GM23338 (cell line): ENCODE results near the gene AGAP2. TPM values are rescaled to one million over a fixed set of nuclear protein-coding genes. Genes with fewer than 3 reads are reported as not detected.
A peak's percentile ranks its signal among the peaks of the same experiment; 100 is the strongest.

Experiments
- ATAC-seq: fragments of 200-7000 bp; cut with Tn5 transposase; 3 replicates; pipeline ENCODE4 v1.9.1; 2020
- DNase-seq: peaks from one replicate; pipeline ENCODE4 v3.0.0-alpha.2; 2015; ENCODE audit warnings: low spot score
- H2AFZ ChIP-seq: fragments of 200-600 bp; sonication (generic); 2 replicates; pipeline ENCODE4 v1.8.0; 2016; ENCODE audit warnings: antibody characterized with exemption, mild to moderate bottlenecking, moderate library complexity
- H3F3A ChIP-seq: fragments of 200-600 bp; sonication (generic); replicated peaks from 2 replicates; pipeline ENCODE4 v1.8.0; 2017; ENCODE audit warnings: antibody characterized with exemption, mixed run types, low read depth
- H3K27ac ChIP-seq: fragments of 200-600 bp; sonication (generic); 2 replicates; pipeline ENCODE4 v1.6.1; 2016; ENCODE audit warnings: low read depth
- H3K27me3 ChIP-seq: fragments of 200-600 bp; sonication (generic); 2 replicates; pipeline ENCODE4 v1.8.0; 2016; ENCODE audit warnings: mild to moderate bottlenecking, mixed run types, moderate library complexity; ENCODE audit not compliant: insufficient read depth
- H3K36me3 ChIP-seq: fragments of 200-600 bp; sonication (generic); 2 replicates; pipeline ENCODE4 v1.8.0; 2016; ENCODE audit warnings: mild to moderate bottlenecking; ENCODE audit not compliant: insufficient read depth
- H3K4me1 ChIP-seq: fragments of 200-600 bp; sonication (generic); 2 replicates; pipeline ENCODE4 v1.8.0; 2016; ENCODE audit warnings: mild to moderate bottlenecking, moderate library complexity; ENCODE audit not compliant: insufficient read depth
- H3K4me2 ChIP-seq: fragments of 200-600 bp; sonication (generic); 2 replicates; pipeline ENCODE4 v1.7.1; 2017; ENCODE audit warnings: mixed run types
- H3K4me3 ChIP-seq: fragments of 200-600 bp; sonication (generic); 2 replicates; pipeline ENCODE4 v1.6.1; 2016; ENCODE audit warnings: mixed run types
- H3K79me2 ChIP-seq: fragments of 200-600 bp; sonication (generic); replicated peaks from 2 replicates; pipeline ENCODE4 v1.8.0; 2017; ENCODE audit warnings: mild to moderate bottlenecking; ENCODE audit not compliant: insufficient read depth
- H3K9me2 ChIP-seq: fragments of 200-600 bp; sonication (generic); 2 replicates; pipeline ENCODE4 v1.8.0; 2017; ENCODE audit not compliant: insufficient read depth
- H4K20me1 ChIP-seq: fragments of 200-600 bp; sonication (generic); replicated peaks from 2 replicates; pipeline ENCODE4 v1.8.0; 2017; ENCODE audit warnings: mild to moderate bottlenecking; ENCODE audit not compliant: insufficient read depth
- H3K27ac Mint-ChIP-seq: 2 replicates; pipeline ENCODE4 v1.8.0; 2020; ENCODE audit warnings: inconsistent platforms, mild to moderate bottlenecking, moderate library complexity, mixed read lengths
- H3K27me3 Mint-ChIP-seq: 3 replicates; pipeline ENCODE4 v1.8.0; 2022; ENCODE audit warnings: low read depth, mild to moderate bottlenecking, moderate library complexity, mixed read lengths, inconsistent platforms; ENCODE audit not compliant: insufficient read depth, poor library complexity
- H3K36me3 Mint-ChIP-seq: 3 replicates; pipeline ENCODE4 v1.8.0; 2021; ENCODE audit warnings: low read depth, mild to moderate bottlenecking, inconsistent platforms, moderate library complexity, mixed read lengths
- H3K4me1 Mint-ChIP-seq: 3 replicates; pipeline ENCODE4 v1.8.0; 2020; ENCODE audit warnings: mild to moderate bottlenecking, inconsistent platforms, mixed read lengths
- H3K4me3 Mint-ChIP-seq: 3 replicates; pipeline ENCODE4 v1.8.0; 2021; ENCODE audit warnings: moderate library complexity, mild to moderate bottlenecking, inconsistent platforms, mixed read lengths
- H3K9me3 Mint-ChIP-seq: 3 replicates; pipeline ENCODE4 v1.8.0; 2020; ENCODE audit warnings: moderate library complexity, mild to moderate bottlenecking, inconsistent platforms, mixed read lengths
- CREB1 ChIP-seq: fragments of 250-450 bp; sonication (Bioruptor Pico); IDR thresholded peaks from 2 replicates; pipeline ENCODE4 v1.5.0; 2020; ENCODE audit warnings: low read depth, mild to moderate bottlenecking, moderate library complexity
- EZH2 ChIP-seq: fragments of 200-600 bp; sonication (generic); IDR thresholded peaks from one replicate; pipeline ENCODE4 v1.8.0; 2017; ENCODE audit warnings: antibody characterized with exemption, mild to moderate bottlenecking, low read depth; ENCODE audit not compliant: unreplicated experiment
- EZH2phosphoT487 ChIP-seq: fragments of 200-600 bp; sonication (generic); IDR thresholded peaks from one replicate; pipeline ENCODE4 v1.8.1; 2018; ENCODE audit warnings: antibody characterized with exemption; ENCODE audit not compliant: unreplicated experiment
- JUNB ChIP-seq: IDR thresholded peaks from one replicate; pipeline ENCODE4 v1.6.1; 2016; ENCODE audit warnings: antibody characterized with exemption; ENCODE audit not compliant: unreplicated experiment
- POLR2AphosphoS5 ChIP-seq: IDR thresholded peaks from 2 replicates; pipeline ENCODE4 v1.6.1; 2016; ENCODE audit warnings: antibody characterized with exemption, low read depth
- STAT1 ChIP-seq: IDR thresholded peaks from one replicate; pipeline ENCODE4 v1.6.1; 2016; ENCODE audit warnings: antibody characterized with exemption; ENCODE audit not compliant: unreplicated experiment
- ZNF114 ChIP-seq: fragments of 250-450 bp; sonication (Bioruptor Pico); IDR thresholded peaks from 2 replicates; pipeline ENCODE4 v1.5.0; 2020; ENCODE audit warnings: mild to moderate bottlenecking, moderate library complexity
- ZNF331 ChIP-seq: fragments of 250-450 bp; sonication (Bioruptor Pico); IDR thresholded peaks from 2 replicates; pipeline ENCODE4 v1.5.0; 2020; ENCODE audit warnings: low read depth, mild to moderate bottlenecking, moderate library complexity
- ZNF462 ChIP-seq: fragments of 250-450 bp; sonication (Bioruptor Pico); IDR thresholded peaks from 2 replicates; pipeline ENCODE4 v1.5.0; 2020; ENCODE audit warnings: mild to moderate bottlenecking, moderate library complexity
- polyA plus RNA-seq: library from polyadenylated mRNA; unstranded; fragments of >200 nt; fragmentation: Nextera tagmentation; extraction: Ambion mirVana; gene quantifications from 2 replicates; pipeline ENCODE4 v1.2.1, GENCODE V29; 2016
- total RNA-seq: library from RNA; depleted of rRNA; stranded (reverse); fragments of >200 nt; shearing (Covaris generic); gene quantifications from 2 replicates; pipeline ENCODE4 v1.2.3, GENCODE V29; 2014
- TF ChIP-seq, protein P1 (sequence below): IDR thresholded peaks from 2 replicates; pipeline ENCODE4 v1.6.1; 2016; ENCODE audit warnings: antibody characterized with exemption
- TF ChIP-seq, protein P2 (sequence below), 2 experiments: fragments of 200-600 bp in 1 of 2; sonication (generic) in 1 of 2; conservative IDR thresholded peaks; 2 replicates each; pipeline versions ENCODE4 v1.5.1 to v1.6.1; 2016 to 2017; ENCODE audit warnings: antibody characterized with exemption in 2 of 2, low read depth in 2 of 2, mild to moderate bottlenecking in 2 of 2, moderate library complexity in 1 of 2

Gene AGAP2
- total and polyA plus RNA-seq, 2 experiments from 2014 or later, result 0.36 to 1.3 TPM

DNA sequence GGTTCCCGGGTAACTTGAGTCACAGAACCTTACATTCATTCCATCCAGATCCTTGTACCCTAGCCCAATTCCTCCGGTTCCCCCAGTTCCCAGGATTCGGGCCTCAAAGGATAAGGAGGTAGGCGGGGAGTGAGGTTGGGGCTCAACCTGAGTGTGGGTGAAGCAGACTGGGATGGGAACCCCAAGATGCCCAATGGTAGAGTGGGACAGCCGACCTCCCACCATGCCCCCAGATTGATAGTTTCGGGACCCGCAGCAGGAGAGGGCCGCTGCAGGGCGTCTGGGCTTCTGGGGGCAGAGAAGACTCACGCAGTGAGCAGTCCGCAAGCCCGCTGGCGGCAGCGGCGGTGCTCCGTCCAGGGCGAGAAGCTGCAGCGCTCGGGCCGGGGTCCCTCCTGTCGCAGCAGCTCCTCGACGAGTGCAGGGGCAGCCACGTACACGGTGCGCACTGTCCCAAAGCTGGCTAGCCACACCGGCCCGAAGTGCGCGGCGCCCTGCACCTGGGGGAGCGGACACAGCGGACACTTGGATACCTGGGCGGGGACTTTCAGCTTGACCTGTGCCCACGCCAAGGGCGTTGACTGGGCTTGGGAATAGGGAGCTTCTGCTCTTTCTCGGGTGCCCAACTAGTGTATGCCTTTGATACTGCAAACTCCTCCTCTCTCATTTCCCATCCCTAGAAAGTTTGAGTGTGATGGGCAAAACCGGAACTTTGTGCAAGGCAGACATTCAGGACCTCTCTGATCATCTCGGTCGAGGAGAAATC is 27.3 kb upstream of the AGAP2 start:
- Histone ChIP-seq H3K4me1 (peaks cover 21% of the 10 kb centered on the region; the same call in 1 of the 2 replicates), H4K20me1 (0 out of 2 replicates have a peak, but pooled peaks cover 7% of the 10 kb centered on the region), H3K4me3 (peak overlapping the region; percentile 83), H3F3A (peaks cover 11% of the 10 kb centered on the region), H3K79me2 (no peaks in the 10 kb centered on the region), H3K9me2 (no peaks in the 10 kb centered on the region), H2AFZ (peak overlapping the region; percentile 95; the same call in 1 of the 2 replicates), H3K27ac (no peak overlapping the region), H3K27me3 (peaks cover 71% of the 10 kb centered on the region), H3K4me2 (peak overlapping the region; percentile 97), H3K36me3 (no peaks in the 10 kb centered on the region; the same call in 1 of the 2 replicates)
- no peak for TF ChIP-seq EZH2phosphoT487
- TF ChIP-seq EZH2, result peak; percentile 84
- TF ChIP-seq, protein P1, sequence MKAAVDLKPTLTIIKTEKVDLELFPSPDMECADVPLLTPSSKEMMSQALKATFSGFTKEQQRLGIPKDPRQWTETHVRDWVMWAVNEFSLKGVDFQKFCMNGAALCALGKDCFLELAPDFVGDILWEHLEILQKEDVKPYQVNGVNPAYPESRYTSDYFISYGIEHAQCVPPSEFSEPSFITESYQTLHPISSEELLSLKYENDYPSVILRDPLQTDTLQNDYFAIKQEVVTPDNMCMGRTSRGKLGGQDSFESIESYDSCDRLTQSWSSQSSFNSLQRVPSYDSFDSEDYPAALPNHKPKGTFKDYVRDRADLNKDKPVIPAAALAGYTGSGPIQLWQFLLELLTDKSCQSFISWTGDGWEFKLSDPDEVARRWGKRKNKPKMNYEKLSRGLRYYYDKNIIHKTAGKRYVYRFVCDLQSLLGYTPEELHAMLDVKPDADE, result no peak
- TF ChIP-seq JUNB, result no peak
- H3K27me3 Mint-ChIP-seq, result peaks cover 46% of the 10 kb centered on the region
- ATAC-seq (peak; percentile 15), DNase-seq (peak; percentile 36)
- H3K4me1 Mint-ChIP-seq, result peaks cover 36% of the 10 kb centered on the region
- no peaks in the 10 kb centered on the region for H3K9me3 Mint-ChIP-seq
- H3K4me3 Mint-ChIP-seq, result peak overlapping the region; percentile 68
- H3K27ac Mint-ChIP-seq, result no peak overlapping the region
- H3K36me3 Mint-ChIP-seq, result peaks cover 29% of the 10 kb centered on the region

DNA sequence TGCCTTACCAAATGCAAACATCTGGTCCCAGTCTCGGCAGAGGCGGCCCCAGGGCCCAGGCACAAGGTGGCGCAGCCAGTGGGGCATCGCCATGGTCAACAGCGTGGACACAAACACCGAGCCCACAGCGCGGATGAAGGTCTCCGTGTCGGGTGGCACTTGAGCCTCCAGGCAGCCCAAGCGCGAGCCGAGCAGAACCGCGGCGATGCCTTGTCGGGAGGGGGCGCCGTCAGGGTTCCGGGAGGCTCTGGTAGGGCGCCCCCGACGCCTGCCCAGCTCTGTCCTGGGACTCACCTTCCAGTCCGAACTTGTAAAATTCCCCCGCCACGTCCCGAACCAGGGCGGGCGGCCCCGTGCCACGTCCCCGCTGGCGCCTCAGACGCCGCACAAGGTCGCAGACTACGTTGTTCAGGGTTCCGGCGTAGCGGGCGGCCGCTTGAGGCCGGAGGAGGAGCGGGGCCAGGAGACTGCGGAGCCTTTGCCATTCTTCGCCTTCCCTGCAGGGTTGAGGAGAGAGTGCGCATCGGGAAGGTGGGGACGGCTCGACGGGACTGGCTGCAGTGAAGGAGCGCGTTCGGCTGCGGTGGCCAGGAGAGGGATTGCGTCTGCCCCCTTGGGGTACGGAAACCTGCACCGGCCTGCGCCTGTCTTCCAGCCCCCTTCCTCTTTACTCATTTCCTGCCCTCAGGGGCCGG is 26.6 kb upstream of the AGAP2 start:
- Histone ChIP-seq H3K4me1 (peaks cover 21% of the 10 kb centered on the region; the same call in 1 of the 2 replicates), H3K27ac (no peak overlapping the region), H3K79me2 (no peaks in the 10 kb centered on the region), H4K20me1 (0 out of 2 replicates have a peak, but pooled peaks cover 6% of the 10 kb centered on the region), H3K36me3 (no peaks in the 10 kb centered on the region; the same call in 1 of the 2 replicates), H3K4me3 (peak overlapping the region; percentile 83), H3K27me3 (peaks cover 77% of the 10 kb centered on the region), H3F3A (peaks cover 11% of the 10 kb centered on the region), H2AFZ (peak overlapping the region; percentile 95), H3K4me2 (peak overlapping the region; percentile 97), H3K9me2 (no peaks in the 10 kb centered on the region)
- DNase-seq (peak; percentile 86), ATAC-seq (peak; percentile 72)
- Mint-ChIP-seq H3K4me3 (peak overlapping the region; percentile 68), H3K27me3 (peaks cover 52% of the 10 kb centered on the region), H3K36me3 (peaks cover 23% of the 10 kb centered on the region), H3K4me1 (peaks cover 36% of the 10 kb centered on the region), H3K27ac (no peak overlapping the region), H3K9me3 (no peaks in the 10 kb centered on the region)
- no peak for TF ChIP-seq JUNB
- no peak for TF ChIP-seq STAT1
- TF ChIP-seq EZH2, result peak; percentile 43
- TF ChIP-seq ZNF331 (CRISPR knock-in tag), result no peak
- no peak for TF ChIP-seq CREB1
- no peak for TF ChIP-seq ZNF462 (CRISPR knock-in tag)
- TF ChIP-seq POLR2AphosphoS5, result no peak
- TF ChIP-seq ZNF114 (CRISPR knock-in tag), result no peak
- TF ChIP-seq, protein P2, sequence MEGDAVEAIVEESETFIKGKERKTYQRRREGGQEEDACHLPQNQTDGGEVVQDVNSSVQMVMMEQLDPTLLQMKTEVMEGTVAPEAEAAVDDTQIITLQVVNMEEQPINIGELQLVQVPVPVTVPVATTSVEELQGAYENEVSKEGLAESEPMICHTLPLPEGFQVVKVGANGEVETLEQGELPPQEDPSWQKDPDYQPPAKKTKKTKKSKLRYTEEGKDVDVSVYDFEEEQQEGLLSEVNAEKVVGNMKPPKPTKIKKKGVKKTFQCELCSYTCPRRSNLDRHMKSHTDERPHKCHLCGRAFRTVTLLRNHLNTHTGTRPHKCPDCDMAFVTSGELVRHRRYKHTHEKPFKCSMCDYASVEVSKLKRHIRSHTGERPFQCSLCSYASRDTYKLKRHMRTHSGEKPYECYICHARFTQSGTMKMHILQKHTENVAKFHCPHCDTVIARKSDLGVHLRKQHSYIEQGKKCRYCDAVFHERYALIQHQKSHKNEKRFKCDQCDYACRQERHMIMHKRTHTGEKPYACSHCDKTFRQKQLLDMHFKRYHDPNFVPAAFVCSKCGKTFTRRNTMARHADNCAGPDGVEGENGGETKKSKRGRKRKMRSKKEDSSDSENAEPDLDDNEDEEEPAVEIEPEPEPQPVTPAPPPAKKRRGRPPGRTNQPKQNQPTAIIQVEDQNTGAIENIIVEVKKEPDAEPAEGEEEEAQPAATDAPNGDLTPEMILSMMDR (conservative IDR thresholded peaks at IDR 0.05; ENCODE audit: low read depth in 2 of 2), result peak; percentile 38 to 70
